NCI-H1048 (cell line): Measurements from ENCODE around the gene CEMIP2.
"Not testable (repeated sequence)": the region's sequence is repeated elsewhere in the genome, so short reads cannot be mapped to it uniquely, and the experiment has no call there.

ENCODE experiments used
- DNase-seq: peaks from one replicate; lab custom pipeline; 2025; lab: John Stamatoyannopoulos, UW

The CEMIP2 gene

DNA sequence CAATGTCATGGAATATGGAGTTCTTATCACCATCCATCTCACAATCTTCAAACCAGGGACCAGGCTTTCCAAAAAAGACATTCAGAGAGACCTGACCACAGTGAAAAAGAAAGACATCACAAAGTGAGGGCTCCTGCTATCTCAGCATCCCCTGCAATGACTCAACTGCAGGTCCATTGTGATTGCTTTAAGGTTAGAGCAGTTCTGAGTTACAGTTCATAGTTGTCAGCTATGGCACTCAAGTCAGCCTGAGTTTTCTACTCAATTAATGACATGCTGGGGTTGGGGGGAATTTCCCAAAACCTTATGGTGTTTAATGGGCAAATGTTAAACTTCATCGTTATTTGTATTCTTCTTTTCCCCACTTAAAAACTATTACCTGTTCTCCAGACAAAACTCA is 58.9 kb downstream of the CEMIP2 start:
- no peak for DNase-seq

DNA sequence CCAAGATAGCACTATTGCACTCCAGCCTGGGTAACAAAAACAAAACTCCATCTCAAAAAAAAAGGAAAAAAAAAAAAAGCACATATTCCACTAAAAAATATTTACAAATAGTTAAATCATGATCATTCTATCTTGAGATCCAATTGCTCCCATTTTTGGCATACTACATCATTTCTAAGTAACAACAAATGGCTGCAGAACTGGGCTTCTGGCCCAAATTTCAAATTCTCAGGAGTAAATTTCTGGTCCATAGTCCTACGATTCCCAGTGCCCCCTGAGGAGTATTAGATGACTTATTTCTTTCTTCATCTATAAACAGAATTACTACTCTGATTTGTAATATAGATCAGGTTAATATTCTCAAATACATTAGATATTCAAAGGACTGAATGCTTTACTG is 62.1 kb downstream of the CEMIP2 start:
- DNase-seq, result no peak

DNA sequence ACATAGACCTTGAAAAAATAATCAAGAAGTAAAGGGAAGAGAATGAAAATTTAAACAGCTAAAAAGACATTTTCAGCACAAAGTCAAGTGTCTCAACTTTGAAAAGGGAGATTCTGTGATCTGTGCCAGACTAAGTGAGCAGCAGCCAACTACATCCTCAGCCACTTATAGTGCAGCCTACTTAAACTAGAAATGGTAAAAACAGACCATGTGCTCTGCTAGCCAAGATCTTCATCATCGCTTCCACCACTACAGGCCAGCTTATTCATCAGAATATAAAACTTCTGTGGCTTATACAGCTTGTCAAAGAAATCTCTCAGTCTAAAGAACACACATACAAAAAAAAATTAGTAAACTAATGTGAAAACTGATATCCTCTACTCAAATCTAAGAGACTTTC is 63.5 kb downstream of the CEMIP2 start:
- DNase-seq, result no peak

DNA sequence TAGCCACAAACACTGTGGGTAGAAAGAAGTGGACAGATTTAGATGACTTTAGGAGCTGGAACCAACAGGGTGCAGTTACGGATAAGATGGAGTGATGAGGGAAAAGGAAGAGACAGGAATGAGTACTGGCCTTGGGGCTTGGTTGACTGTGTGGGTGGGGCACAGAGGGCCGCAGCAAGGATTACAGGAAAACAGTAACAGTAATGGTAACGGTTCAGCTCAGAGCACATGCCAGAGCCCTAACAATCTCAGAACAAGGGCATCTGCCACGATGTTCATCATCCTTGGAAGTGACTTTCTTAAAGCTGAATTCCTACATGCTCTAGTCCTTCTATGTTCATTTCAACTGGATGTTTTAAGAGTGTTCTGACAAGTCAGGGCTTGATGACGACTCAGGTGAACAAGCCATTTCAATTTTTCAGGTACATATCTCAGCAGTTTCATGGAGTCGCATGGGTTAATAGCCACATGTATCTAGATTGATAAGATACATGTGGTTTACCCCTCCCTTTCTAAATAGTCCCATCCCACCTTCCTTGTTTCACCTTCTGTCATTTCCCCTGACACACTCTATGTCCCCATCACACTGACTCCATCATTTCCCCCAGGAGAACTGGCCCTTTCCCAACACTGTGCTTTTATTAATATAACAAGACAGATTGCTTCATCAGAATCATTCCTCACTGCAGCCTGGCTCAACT is 65.0 kb downstream of the CEMIP2 start:
- no peak for DNase-seq

DNA sequence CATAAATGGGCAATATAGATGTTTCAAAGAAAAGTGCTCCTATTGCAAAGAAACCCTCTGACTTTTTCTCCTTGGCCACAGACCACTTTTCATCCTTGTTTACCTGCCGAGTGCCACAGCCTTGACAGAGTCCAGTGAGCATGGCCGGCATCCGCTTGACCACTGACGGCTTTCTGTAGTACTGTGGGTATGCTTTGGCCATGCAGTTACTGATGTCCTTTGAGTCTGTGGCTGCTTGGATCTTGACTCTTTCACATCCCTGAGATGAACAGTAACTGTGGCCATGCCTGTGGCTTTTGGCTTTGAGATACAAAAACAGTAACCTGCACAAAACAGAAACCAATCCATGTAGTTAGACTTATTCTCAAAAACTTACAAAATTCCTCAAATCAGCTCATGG is 70.4 kb downstream of the CEMIP2 start:
- no peak for DNase-seq

DNA sequence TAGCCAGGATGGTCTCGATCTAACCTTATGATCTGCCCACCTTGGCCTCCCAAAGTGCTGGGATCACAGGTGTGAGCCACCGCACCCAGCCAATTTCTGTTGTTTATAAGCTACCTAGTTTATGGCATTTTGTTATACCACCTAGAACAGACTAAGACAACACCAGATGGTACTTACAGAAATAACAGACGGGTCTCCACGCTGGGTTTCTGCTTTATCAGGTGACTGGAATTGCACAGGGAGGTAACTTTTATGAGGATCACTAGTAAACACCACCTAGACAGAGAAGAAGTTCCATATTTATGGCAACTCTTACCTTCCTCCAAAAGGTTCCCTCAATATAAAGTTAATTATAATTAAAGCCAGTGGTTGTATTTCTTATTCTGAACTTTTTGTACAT is 74.0 kb downstream of the CEMIP2 start:
- DNase-seq, result no peak

DNA sequence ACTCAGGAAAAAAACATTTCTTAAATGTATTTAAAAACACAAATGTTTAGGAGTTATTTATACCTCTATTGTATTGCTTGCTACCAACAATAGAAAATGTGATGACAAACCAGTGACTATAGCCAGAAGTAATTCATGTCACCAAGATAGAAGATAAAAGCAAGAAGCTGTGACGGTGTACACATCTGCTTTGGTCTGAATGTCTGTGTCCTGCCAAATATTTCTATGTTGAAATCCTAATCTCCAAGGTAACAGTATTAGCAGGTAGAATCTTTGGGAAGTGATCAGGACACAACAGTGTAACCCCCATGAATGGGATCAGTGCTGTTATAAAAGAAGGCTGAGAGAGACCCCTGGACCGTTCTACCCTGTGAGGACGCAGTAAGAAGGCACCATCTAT is 74.7 kb downstream of the CEMIP2 start:
- DNase-seq, result no peak

DNA sequence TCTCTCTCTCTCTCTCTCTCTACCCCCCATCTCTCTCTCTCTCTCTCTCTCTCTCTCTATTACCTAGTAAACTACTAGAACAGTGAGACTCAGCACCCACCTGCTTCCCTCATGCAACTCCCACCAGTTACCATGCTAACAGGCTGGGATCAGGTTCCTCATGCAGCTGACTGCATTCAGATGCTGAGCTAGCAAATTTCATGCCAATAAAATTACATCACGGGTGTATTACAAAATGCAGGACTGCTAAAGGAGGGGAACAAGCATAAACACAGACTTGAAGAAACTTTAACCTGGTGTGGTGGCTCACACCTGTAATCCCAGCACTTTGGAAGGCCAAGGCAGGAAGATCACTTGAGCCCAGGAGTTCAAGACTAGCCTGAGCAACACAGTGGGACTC is 76.0 kb downstream of the CEMIP2 start:
- DNase-seq, result no peak

DNA sequence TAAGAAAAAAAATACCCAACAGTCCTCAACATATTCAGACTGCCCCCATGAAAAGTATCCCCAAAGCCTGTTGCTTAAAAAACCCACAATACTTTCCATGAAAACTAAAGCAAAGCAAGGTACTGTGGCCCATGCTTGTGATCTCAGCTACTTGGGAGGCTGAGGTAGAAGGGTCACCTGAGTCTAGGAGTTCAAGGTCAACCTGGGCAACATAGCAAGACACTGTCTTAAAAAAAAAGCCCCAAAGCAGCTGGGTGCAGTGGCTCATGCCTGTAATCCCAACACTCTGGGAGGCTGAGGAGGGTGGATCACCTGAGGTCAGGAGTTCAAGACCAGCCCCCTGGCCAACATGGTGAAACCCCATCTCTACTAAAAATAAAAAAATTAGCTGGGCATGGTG is 76.7 kb downstream of the CEMIP2 start:
- not testable (repeated sequence) for DNase-seq

DNA sequence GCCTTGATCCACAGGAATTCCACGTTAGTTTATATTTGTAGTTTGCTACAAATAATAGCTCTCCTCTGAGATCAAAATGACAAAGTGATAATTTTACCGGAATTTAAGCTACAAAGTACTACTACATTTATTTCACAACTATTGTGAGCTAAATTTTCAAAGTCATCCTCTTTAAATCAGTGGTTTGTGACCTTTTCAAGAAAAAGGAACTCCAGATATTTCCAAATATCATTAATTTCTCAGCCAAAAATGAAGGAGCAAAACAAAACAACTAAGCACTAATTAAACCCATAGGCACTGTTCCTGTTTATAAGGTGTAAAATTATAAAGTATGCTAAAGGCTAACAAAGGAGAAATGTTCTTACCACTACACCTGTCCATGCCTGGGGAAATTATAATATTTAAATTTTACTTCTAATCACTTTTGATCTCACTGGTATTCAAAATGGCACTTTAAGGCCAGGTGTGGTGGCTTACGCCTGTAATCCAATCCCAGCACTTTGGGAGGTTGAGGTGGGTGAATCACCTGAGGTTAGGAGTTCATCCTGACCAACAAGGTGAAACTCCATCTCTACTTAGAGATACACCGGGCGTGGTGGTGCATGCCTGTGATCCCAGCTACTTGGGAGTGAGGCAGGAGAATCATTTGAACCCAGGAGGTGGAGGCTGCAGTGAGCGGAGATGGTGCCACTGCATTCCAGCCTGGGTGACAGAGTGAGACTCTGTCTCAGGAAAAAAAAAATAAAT is 77.5 kb downstream of the CEMIP2 start:
- no peak for DNase-seq

DNA sequence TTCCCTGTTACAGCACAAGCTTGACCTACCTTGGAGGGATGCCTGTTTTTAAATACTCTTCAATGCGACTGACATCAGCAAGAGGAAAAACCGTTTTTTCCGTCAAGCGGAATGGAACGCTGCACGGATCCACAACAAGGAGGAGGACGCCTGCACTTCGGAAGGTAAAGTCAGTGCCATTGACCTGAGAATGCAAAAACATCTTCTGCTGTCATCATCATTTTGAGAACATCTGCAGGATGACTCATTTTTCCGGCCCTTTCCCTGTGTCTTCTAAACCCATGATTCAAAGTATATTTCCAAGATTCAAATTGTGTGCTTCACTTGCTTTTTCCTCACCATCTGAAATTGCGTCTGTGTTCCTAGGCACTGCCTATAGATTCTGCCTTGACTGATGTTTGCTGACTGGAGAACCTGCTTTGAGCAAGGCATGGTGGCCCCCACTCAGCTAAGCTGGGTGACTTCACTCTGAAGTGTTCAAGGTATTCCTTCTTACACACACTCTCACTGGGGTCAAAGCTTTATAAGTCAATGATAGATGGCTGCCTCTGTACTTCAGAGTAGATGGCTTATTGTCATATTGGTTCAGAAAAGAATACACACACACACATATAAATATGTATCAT is 78.1 kb downstream of the CEMIP2 start:
- no peak for DNase-seq

DNA sequence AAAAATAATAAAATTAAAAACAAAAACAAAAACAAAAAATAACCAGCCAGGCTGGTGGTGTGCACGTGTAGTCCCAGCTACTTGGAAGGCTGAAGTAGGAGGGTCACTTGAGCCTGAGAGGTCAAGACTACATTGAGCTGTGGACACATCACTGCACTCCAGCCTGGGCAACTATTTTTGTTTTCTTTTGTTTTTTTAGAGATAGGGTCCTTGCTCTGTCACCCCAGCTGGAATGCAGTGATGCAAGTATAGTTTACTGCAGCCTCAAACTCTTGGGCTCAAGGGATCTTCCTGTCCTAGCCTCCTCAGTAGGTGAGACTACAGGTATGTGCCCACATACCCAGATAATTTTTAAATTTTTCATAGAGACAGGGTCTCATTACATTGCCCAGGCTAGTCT is 80.6 kb downstream of the CEMIP2 start:
- no peak for DNase-seq

DNA sequence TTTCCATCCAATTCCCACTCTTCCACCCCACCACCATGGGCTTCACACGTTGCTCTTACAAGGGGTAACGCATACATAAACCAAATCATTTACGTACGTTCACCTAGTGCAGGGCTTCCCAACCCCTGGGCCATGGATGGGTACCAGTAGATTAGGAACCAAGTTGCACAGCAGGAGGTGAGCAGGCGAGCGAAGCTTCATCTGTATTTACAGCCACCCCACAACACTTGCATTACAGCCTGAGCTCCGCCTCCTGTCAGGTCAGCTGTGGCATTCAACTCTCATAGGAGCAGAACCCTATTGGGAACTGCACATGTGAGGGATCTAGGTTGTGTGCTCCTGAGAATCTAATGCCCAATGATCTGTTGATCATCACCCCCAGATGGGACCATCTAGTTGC is 82.3 kb downstream of the CEMIP2 start:
- DNase-seq, result no peak

DNA sequence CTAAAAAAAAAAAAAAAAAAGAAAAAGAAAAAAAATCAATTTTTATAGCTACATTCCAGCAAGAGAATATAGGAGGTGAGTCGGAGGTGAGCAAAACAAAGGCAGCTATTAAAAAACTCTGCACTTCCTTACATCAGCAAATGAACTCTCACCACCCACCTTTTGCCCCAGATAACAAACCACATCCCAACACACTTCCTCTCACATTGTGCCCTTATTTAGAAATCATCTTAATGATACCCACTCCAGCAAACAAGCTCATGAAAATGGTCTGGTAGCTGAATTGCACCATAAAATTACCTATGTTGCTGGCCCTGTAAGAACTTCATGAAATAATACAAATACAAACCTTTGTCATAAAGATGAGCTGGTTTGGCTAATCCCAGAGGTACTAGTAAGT is 82.9 kb downstream of the CEMIP2 start:
- no peak for DNase-seq

DNA sequence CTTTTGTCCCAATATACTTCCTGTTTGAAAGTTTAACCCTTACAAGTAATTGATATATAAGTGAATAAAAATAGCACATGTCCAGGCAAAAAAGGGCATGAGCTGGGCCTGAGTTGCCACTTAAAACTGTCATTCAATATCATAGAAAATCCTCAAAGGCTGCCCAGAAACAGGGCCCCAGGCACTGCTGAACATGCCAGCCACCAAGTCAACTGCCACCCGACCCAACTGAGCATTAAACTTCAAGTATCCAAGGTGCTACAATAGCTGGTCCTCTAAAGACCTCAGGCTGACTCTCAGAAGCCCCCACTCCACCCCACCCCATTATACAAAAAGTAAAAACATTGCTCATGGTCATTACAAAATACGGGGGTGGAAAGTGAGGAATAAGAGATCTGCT is 83.7 kb downstream of the CEMIP2 start:
- DNase-seq, result no peak

DNA sequence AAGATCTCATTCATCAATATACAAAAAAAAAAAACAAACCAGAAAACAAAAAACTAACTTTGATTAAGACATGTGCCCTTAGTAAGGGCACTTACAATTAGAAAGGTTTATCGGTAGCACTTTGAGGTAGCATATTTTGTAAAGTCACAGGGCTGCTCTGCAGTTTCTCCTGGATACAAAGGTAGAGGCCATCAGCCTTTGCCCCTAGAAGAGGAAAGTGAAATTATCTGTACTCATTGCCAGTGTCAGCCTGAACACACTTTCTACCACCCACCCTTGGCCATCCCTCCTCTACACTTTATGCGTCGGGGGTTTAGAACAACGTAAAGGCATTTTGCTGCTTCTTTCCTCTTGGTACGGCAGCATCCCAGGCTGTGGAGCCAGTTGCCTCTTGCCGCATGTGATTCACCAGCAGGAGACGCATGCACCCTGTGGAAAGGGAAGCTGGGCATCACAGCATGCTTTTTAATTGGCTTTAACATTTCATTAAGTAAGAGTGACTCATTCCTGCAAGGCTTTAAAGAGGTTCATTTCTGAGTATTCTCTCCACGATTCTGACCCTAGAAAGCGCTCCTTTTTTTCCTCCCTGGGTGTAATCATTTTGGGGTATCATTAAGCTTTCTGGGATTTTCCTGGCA is 84.6 kb downstream of the CEMIP2 start:
- DNase-seq, result no peak

DNA sequence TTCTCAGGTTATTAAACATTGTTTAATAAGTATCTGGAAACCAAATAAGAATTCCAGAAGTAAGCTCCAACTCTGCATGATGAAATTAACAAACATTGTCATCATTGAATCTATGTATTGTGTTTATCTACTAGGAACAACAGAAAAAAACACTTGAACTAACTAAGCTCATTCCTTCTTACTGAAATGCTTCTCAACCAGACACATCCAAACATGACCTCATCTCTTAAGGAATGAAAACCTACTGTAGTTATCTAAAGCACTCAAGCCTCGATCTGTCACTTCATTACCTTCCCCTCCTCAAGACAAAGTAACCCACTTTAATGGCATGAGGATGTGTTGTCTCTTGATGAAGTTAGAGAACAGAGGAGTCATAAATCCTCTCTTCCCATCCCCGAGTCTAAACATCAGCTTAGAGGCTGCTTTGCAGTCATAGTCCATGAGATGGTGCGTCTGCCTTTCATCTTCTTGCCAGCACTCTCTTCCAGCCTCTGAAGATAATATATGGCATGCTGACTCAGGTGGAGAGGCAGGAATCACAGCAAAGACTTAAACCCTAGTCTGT is 86.5 kb downstream of the CEMIP2 start:
- no peak for DNase-seq

DNA sequence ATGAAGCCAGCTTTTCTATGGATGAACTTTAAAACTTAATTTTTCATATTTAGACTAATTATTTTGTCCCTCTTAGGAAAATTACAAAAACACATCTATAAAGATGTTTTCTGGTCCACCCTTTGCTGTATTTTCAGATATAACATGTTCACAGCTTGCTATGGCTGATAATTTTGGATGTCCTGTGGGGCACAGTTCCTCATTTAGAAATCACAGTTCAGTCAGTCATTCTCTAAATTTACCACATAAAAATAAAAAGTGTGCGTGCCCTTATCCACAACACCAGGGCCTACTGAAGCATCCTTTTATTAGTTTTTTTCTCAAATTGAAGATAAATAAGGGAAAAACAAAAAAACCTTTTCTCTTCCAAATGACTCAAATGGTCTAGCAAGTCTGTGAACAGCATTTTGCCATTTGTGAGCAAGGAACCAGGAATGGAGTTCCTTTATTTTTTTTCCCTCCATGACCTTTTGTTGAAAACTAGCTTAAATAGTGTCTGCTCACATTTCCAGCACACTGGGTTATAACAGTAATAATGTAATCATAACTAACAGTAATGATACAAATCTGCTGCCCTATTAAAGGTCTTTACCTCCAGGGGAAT is 87.1 kb downstream of the CEMIP2 start:
- no peak for DNase-seq

DNA sequence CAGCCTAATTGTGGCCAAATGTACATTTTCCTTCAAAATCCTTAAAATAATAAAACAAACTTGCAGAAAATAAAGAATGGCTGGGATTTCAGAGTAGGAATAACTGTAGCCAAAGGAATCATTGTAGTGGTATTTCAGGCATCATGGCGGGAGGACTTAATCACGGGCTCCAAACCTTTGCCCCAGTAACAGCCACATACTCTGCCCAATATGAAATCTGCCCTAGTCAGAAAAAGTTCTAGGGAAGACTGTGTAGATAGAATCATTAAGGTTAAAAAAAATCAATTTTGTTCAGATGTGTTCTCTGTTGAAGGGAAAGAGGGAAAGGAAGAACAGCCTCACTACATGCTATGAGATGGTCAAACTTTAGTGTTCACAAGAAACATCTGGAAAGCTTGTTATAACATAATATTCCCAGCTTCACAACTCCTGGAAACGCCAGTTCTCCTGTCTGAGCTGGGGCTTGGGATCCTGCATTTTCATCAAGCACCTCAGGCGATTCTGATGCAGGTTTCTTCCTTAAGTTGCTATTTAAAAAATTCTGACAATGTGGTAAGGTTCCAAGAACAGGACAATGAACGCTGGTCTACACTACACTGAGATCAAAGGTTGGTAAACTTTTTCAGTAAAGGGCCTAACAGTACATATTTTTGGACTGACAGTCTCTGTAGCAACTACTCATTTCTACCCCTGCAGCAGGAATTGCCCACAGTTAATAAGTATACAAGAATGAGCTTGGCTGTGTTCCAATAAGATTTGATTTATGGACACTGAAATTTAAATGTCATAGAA is 87.9 kb downstream of the CEMIP2 start:
- DNase-seq, result no peak

DNA sequence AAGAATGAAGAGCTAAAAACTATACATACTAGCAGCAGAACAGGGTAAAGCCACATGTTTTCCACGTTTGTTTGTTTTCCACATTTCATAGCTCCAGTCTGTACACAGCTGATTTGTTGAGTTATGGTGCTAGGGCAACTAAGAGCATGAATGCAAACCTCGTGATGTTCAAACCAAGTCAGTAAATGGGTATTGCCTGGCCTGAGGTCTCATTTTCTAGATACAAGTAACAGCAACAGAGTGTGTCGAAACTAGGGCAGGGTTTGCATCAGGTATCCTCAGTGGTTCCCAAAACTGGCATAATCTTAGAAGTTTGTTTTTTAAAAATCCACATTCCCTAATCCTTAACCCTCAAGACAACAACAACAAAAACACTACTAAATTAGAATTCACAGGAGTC is 89.3 kb downstream of the CEMIP2 start:
- no peak for DNase-seq

DNA sequence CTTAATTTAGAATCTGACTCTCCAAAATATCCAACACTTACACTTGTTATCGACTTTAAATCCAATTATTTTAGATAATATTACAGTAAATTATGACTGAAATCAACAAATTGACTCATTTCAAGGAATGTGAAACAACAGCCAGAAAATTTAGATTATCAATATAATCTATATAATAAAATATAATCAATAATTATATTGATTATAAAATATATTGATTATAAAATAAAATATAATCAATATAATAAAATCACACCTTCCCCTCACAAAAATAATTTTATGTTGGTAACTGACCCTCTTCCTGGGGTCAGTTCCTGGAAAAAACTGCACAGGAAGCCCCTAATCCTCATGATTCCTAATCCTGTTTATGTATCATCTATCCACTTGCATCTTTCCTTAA is 91.1 kb downstream of the CEMIP2 start:
- no peak for DNase-seq
